ENCODE measurements around the gene ZFR2.

Gene ZFR2

GRCh38 chr19:3852614-3853254 is 16.1 kb downstream of the ZFR2 start:
- H3K4me3 ChIP-seq (ENCODE audit: low read depth, low read length) = no peak overlapping the region
- H3K9me3 ChIP-seq = peaks cover 4% of the 10 kb centered on the region
- TF ChIP-seq CTCF (IDR thresholded peaks at IDR 0.05; ENCODE audit: low read depth, low read length) = peak; percentile 43
- peak; percentile 38 for DNase-seq
- no peaks in the 10 kb centered on the region for H3K36me3 ChIP-seq
- no peaks in the 10 kb centered on the region for H3K4me1 ChIP-seq
- no peaks in the 10 kb centered on the region for H3K27me3 ChIP-seq

GRCh38 chr19:3852177-3852511 is 16.7 kb downstream of the ZFR2 start:
- DNase-seq = no peak
- Histone ChIP-seq H3K36me3 (no peaks in the 10 kb centered on the region), H3K4me1 (no peaks in the 10 kb centered on the region), H3K9me3 (peaks cover 4% of the 10 kb centered on the region), H3K4me3 (ENCODE audit: low read depth, low read length) (no peak overlapping the region), H3K27me3 (no peaks in the 10 kb centered on the region)
- no peak for TF ChIP-seq CTCF (IDR thresholded peaks at IDR 0.05; ENCODE audit: low read depth, low read length)

GRCh38 chr19:3851254-3852176 is 17.3 kb downstream of the ZFR2 start:
- DNase-seq = no peak
- H3K27me3 ChIP-seq = no peaks in the 10 kb centered on the region
- H3K4me1 ChIP-seq = no peaks in the 10 kb centered on the region
- peaks cover 4% of the 10 kb centered on the region for H3K9me3 ChIP-seq
- H3K36me3 ChIP-seq = no peaks in the 10 kb centered on the region
- TF ChIP-seq CTCF (IDR thresholded peaks at IDR 0.05; ENCODE audit: low read depth, low read length) = no peak
- H3K4me3 ChIP-seq (ENCODE audit: low read depth, low read length) = no peak overlapping the region

GRCh38 chr19:3850320-3850972 is 18.4 kb downstream of the ZFR2 start:
- TF ChIP-seq CTCF (IDR thresholded peaks at IDR 0.05; ENCODE audit: low read depth, low read length) = no peak
- H3K27me3 ChIP-seq = no peaks in the 10 kb centered on the region

GRCh38 chr19:3849787-3850186 is 19.1 kb downstream of the ZFR2 start:
- Histone ChIP-seq H3K36me3 (no peaks in the 10 kb centered on the region), H3K9me3 (peaks cover 4% of the 10 kb centered on the region), H3K4me3 (ENCODE audit: low read depth, low read length) (no peak overlapping the region), H3K4me1 (no peaks in the 10 kb centered on the region), H3K27me3 (no peaks in the 10 kb centered on the region)
- DNase-seq = no peak
- no peak for TF ChIP-seq CTCF (IDR thresholded peaks at IDR 0.05; ENCODE audit: low read depth, low read length)

More at GRCh38 chr19:3850320-3850972, 18.4 kb downstream of the ZFR2 start:
- no peak for DNase-seq
- no peaks in the 10 kb centered on the region for H3K4me1 ChIP-seq
- peaks cover 4% of the 10 kb centered on the region for H3K9me3 ChIP-seq
- H3K4me3 ChIP-seq (ENCODE audit: low read depth, low read length) = no peak overlapping the region
- H3K36me3 ChIP-seq = no peaks in the 10 kb centered on the region
